Measurements from ENCODE around the gene NAT14. TPM values are rescaled to one million over a fixed set of nuclear protein-coding genes. Genes with fewer than 3 reads are reported as not detected.

NAT14 gene
- polyA plus RNA-seq, 2 of the 4 experiments (the other 2 are of a cell fraction) = 16.8 to 50.3 TPM

- TF ChIP-seq CTCF (IDR thresholded peaks at IDR 0.05) (peak; percentile 97), HOXB13 (CRISPR knock-in tag; IDR thresholded peaks at IDR 0.05; ENCODE audit: low read depth) (no peak), HMGXB4 (CRISPR knock-in tag; IDR thresholded peaks at IDR 0.05; ENCODE audit: borderline replicate concordance) (no peak), JUN (IDR thresholded peaks at IDR 0.05) (peak in 1 of 2 experiments; percentile 43; a peak in 2 of 5 replicates), ZC3H11A (IDR thresholded peaks at IDR 0.05) (no peak), RFX5 (IDR thresholded peaks at IDR 0.05) (peak; percentile 100), PHF8 (IDR thresholded peaks at IDR 0.05; ENCODE audit: borderline replicate concordance, low read depth) (no peak), POLR2AphosphoS2 (conservative IDR thresholded peaks at IDR 0.05; ENCODE audit: low read length) (no peak), ELK1 (IDR thresholded peaks at IDR 0.05; ENCODE audit: low read depth, low read length) (no peak), BCL3 (IDR thresholded peaks at IDR 0.05) (0 out of 3 replicates have a peak, but pooled peaks have one; percentile 16), EHMT2 (IDR thresholded peaks at IDR 0.05; ENCODE audit: low read depth) (no peak), GATA3 (IDR thresholded peaks at IDR 0.05; ENCODE audit: borderline replicate concordance) (no peak), EP300 (IDR thresholded peaks at IDR 0.05) (no peak), FOSB (CRISPR knock-in tag; IDR thresholded peaks at IDR 0.05) (0 out of 2 replicates have a peak, but pooled peaks have one; percentile 45), MAZ (IDR thresholded peaks at IDR 0.05; ENCODE audit: borderline replicate concordance, low read depth, low read length) (peak; percentile 87; the same call in 1 of the 2 replicates), HEYL (CRISPR knock-in tag; IDR thresholded peaks at IDR 0.05) (no peak), ZSCAN20 (CRISPR knock-in tag; IDR thresholded peaks at IDR 0.05) (no peak), TFCP2L1 (CRISPR knock-in tag; IDR thresholded peaks at IDR 0.05) (no peak), CBX2 (IDR thresholded peaks at IDR 0.05; ENCODE audit: borderline replicate concordance, low read depth) (no peak), RARB (CRISPR knock-in tag; IDR thresholded peaks at IDR 0.05) (no peak), MYC (IDR thresholded peaks at IDR 0.05; ENCODE audit: borderline replicate concordance, low read length) (no peak), NFE2L2 (conservative IDR thresholded peaks at IDR 0.05; ENCODE audit: low read length) (no peak), RCOR1 (IDR thresholded peaks at IDR 0.05; ENCODE audit: low read depth, low read length) (no peak), EHF (CRISPR knock-in tag; IDR thresholded peaks at IDR 0.05) (peak; percentile 28; the same call in 1 of the 2 replicates), CHD2 (IDR thresholded peaks at IDR 0.05; ENCODE audit: low read length, partially characterized antibody) (no peak)
- TF ChIP-seq, protein P1, sequence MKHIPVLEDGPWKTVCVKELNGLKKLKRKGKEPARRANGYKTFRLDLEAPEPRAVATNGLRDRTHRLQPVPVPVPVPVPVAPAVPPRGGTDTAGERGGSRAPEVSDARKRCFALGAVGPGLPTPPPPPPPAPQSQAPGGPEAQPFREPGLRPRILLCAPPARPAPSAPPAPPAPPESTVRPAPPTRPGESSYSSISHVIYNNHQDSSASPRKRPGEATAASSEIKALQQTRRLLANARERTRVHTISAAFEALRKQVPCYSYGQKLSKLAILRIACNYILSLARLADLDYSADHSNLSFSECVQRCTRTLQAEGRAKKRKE (CRISPR knock-in tag; IDR thresholded peaks at IDR 0.05; ENCODE audit: low read depth) = no peak
- TF ChIP-seq, protein P2, sequence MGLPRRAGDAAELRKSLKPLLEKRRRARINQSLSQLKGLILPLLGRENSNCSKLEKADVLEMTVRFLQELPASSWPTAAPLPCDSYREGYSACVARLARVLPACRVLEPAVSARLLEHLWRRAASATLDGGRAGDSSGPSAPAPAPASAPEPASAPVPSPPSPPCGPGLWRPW (IDR thresholded peaks at IDR 0.05) = no peak
- TF ChIP-seq, protein P3, sequence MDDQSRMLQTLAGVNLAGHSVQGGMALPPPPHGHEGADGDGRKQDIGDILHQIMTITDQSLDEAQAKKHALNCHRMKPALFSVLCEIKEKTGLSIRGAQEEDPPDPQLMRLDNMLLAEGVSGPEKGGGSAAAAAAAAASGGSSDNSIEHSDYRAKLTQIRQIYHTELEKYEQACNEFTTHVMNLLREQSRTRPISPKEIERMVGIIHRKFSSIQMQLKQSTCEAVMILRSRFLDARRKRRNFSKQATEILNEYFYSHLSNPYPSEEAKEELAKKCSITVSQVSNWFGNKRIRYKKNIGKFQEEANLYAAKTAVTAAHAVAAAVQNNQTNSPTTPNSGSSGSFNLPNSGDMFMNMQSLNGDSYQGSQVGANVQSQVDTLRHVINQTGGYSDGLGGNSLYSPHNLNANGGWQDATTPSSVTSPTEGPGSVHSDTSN (IDR thresholded peaks at IDR 0.05) = 0 out of 2 replicates have a peak, but pooled peaks have one; percentile 25
- TF ChIP-seq, protein P4, sequence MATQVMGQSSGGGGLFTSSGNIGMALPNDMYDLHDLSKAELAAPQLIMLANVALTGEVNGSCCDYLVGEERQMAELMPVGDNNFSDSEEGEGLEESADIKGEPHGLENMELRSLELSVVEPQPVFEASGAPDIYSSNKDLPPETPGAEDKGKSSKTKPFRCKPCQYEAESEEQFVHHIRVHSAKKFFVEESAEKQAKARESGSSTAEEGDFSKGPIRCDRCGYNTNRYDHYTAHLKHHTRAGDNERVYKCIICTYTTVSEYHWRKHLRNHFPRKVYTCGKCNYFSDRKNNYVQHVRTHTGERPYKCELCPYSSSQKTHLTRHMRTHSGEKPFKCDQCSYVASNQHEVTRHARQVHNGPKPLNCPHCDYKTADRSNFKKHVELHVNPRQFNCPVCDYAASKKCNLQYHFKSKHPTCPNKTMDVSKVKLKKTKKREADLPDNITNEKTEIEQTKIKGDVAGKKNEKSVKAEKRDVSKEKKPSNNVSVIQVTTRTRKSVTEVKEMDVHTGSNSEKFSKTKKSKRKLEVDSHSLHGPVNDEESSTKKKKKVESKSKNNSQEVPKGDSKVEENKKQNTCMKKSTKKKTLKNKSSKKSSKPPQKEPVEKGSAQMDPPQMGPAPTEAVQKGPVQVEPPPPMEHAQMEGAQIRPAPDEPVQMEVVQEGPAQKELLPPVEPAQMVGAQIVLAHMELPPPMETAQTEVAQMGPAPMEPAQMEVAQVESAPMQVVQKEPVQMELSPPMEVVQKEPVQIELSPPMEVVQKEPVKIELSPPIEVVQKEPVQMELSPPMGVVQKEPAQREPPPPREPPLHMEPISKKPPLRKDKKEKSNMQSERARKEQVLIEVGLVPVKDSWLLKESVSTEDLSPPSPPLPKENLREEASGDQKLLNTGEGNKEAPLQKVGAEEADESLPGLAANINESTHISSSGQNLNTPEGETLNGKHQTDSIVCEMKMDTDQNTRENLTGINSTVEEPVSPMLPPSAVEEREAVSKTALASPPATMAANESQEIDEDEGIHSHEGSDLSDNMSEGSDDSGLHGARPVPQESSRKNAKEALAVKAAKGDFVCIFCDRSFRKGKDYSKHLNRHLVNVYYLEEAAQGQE (IDR thresholded peaks at IDR 0.05) = no peak
Observed at GRCh38 chr19:55516878-55517620, 32.1 kb downstream of the NAT14 start (continued).
